ENCODE data around the gene ACTR8. TPM values are rescaled to one million over a fixed set of nuclear protein-coding genes. Genes with fewer than 3 reads are reported as not detected.

ACTR8 gene
- total and polyA plus RNA-seq, 2 donors, result 13.8 to 24.1 TPM

GRCh38 chr3:53880396-53881345, 1.3 kb downstream of the ACTR8 start:
- no peak overlapping the region for H3K27ac ChIP-seq (ENCODE audit: low read depth in 1 of 2, low read length in 1 of 2)

DNA sequence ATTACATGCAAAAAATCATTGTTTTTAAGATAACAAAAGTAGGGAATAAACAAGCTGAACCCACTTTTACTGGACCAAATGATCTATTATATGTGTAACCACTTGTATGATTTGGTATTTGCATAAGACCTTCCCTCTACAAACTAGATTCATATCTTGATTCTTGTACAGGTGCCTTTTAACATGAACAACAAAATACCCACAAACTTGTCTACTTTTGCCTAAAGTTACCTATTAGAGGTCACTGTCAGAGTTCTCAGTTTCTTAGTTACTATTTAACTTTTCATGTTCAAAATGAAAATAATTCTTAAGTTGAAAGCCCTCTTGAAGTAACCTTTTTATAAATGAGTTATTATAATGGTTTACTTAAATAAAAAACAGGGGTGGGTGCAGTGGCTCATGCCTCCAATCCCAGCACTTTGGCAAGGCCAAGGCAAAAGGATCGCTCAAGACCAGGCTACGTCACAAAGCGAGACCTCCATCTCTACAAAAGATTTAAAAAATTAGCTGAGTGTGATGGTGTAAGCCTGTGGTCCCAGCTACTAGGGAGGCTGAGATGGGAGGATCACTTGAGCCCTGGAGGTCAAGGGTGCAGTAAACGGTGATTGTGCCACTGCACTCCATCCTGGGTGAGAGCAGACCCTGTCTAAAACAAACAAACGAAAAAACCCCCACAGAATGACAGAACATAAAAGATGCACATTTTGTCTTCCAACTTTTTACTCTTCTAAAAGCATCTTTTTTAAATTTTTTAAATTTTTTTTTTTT, 16.0 kb downstream of the ACTR8 start:
- 98% methylated on average over 5 of the region's 5 CpGs for WGBS
- Histone ChIP-seq H3K27me3 (ENCODE audit: control insufficient read depth in 2 of 2, insufficient read depth in 1 of 2, low read length in 1 of 2) (no peaks in the 10 kb centered on the region), H3K9me3 (ENCODE audit: control insufficient read depth in 2 of 2, insufficient read depth in 1 of 2, low read length in 1 of 2) (no peaks in the 10 kb centered on the region), H3K4me1 (ENCODE audit: control insufficient read depth in 2 of 2, insufficient read depth in 2 of 2, low read length in 2 of 2) (no peaks in the 10 kb centered on the region), H3K36me3 (ENCODE audit: control insufficient read depth in 2 of 2, insufficient read depth in 2 of 2, low read length in 1 of 2) (peaks cover 53 to 71% of the 10 kb centered on the region in 2 donors), H3K27ac (ENCODE audit: low read depth in 1 of 2, low read length in 1 of 2) (no peak overlapping the region), H3K4me3 (ENCODE audit: low read length in 2 of 2) (no peak overlapping the region)
- no peak for DNase-seq (ENCODE audit: low read depth in 6 of 9, low spot score in 9 of 9)

More at GRCh38 chr3:53880396-53881345, 1.3 kb downstream of the ACTR8 start:
- 94% methylated on average over 10 of the region's 10 CpGs for WGBS
- no peaks in the 10 kb centered on the region for H3K27me3 ChIP-seq (ENCODE audit: control insufficient read depth in 2 of 2, insufficient read depth in 1 of 2, low read length in 1 of 2)
- H3K9me3 ChIP-seq (ENCODE audit: control insufficient read depth in 2 of 2, insufficient read depth in 1 of 2, low read length in 1 of 2), result no peaks in the 10 kb centered on the region
- no peak for DNase-seq (ENCODE audit: low read depth in 6 of 9, low spot score in 9 of 9)
- H3K36me3 ChIP-seq (ENCODE audit: control insufficient read depth in 2 of 2, insufficient read depth in 2 of 2, low read length in 1 of 2), result peaks cover 31 to 37% of the 10 kb centered on the region in 2 donors
- H3K4me1 ChIP-seq (ENCODE audit: control insufficient read depth in 2 of 2, insufficient read depth in 2 of 2, low read length in 2 of 2), result peaks cover 4 to 7% of the 10 kb centered on the region in 2 donors
- H3K4me3 ChIP-seq (ENCODE audit: low read length in 2 of 2), result peak overlapping the region; percentile 71 to 84

GRCh38 chr3:53863145-53863544, 18.8 kb downstream of the ACTR8 start:
- Histone ChIP-seq H3K27me3 (ENCODE audit: control insufficient read depth in 2 of 2, insufficient read depth in 1 of 2, low read length in 1 of 2) (no peaks in the 10 kb centered on the region), H3K36me3 (ENCODE audit: control insufficient read depth in 2 of 2, insufficient read depth in 2 of 2, low read length in 1 of 2) (peaks cover 37 to 49% of the 10 kb centered on the region in 2 donors), H3K4me1 (ENCODE audit: control insufficient read depth in 2 of 2, insufficient read depth in 2 of 2, low read length in 2 of 2) (no peaks in the 10 kb centered on the region), H3K27ac (ENCODE audit: low read depth in 1 of 2, low read length in 1 of 2) (no peak overlapping the region), H3K9me3 (ENCODE audit: control insufficient read depth in 2 of 2, insufficient read depth in 1 of 2, low read length in 1 of 2) (no peaks in the 10 kb centered on the region), H3K4me3 (ENCODE audit: low read length in 2 of 2) (no peak overlapping the region)
- WGBS, result 96% methylated on average over 1 of the region's 1 CpG
- DNase-seq (ENCODE audit: low read depth in 6 of 9, low spot score in 9 of 9), result no peak

- 95% methylated on average over 3 of the region's 3 CpGs for WGBS
- Histone ChIP-seq H3K4me1 (ENCODE audit: control insufficient read depth in 2 of 2, insufficient read depth in 2 of 2, low read length in 2 of 2) (no peaks in the 10 kb centered on the region), H3K4me3 (ENCODE audit: low read length in 2 of 2) (no peak overlapping the region), H3K27me3 (ENCODE audit: control insufficient read depth in 2 of 2, insufficient read depth in 1 of 2, low read length in 1 of 2) (no peaks in the 10 kb centered on the region), H3K36me3 (ENCODE audit: control insufficient read depth in 2 of 2, insufficient read depth in 2 of 2, low read length in 1 of 2) (peaks cover 32 to 42% of the 10 kb centered on the region in 2 donors), H3K9me3 (ENCODE audit: control insufficient read depth in 2 of 2, insufficient read depth in 1 of 2, low read length in 1 of 2) (no peaks in the 10 kb centered on the region), H3K27ac (ENCODE audit: low read depth in 1 of 2, low read length in 1 of 2) (no peak overlapping the region)
- DNase-seq (ENCODE audit: low read depth in 6 of 9, low spot score in 9 of 9), result no peak
These were observed 19.7 kb downstream of the ACTR8 start for GRCh38 chr3:53862241-53862640.

- H3K27me3 ChIP-seq (ENCODE audit: control insufficient read depth in 2 of 2, insufficient read depth in 1 of 2, low read length in 1 of 2), result no peaks in the 10 kb centered on the region
- H3K36me3 ChIP-seq (ENCODE audit: control insufficient read depth in 2 of 2, insufficient read depth in 2 of 2, low read length in 1 of 2), result peaks cover 32 to 35% of the 10 kb centered on the region in 2 donors
- H3K4me3 ChIP-seq (ENCODE audit: low read length in 2 of 2), result no peak overlapping the region
- no peaks in the 10 kb centered on the region for H3K9me3 ChIP-seq (ENCODE audit: control insufficient read depth in 2 of 2, insufficient read depth in 1 of 2, low read length in 1 of 2)
- H3K27ac ChIP-seq (ENCODE audit: low read depth in 1 of 2, low read length in 1 of 2), result no peak overlapping the region
- WGBS, result 97% methylated on average over 4 of the region's 4 CpGs
- DNase-seq (ENCODE audit: low read depth in 6 of 9, low spot score in 9 of 9), result no peak
- H3K4me1 ChIP-seq (ENCODE audit: control insufficient read depth in 2 of 2, insufficient read depth in 2 of 2, low read length in 2 of 2), result no peaks in the 10 kb centered on the region
These were observed 21.8 kb downstream of the ACTR8 start for GRCh38 chr3:53860196-53860595.

DNA sequence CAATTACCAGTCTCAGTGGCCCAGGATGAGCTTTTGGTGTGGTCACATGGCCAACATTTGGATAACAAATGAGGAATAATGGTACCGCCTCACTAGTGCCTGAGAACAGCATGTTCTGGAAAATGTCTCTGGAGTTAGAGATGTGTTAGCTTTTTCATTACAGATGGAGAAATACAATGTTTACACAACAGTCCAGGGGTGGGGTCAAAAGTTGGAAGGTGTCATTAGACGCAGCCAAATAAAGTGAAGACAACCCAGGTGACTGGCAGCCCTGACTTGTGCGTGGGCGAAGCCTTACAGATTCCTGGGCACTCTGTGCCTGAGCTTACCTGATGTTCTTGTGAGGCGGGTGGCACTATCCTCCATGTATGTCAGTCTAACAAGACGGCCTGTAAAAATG, 22.8 kb downstream of the ACTR8 start:
- peaks cover 22 to 27% of the 10 kb centered on the region in 2 donors for H3K36me3 ChIP-seq (ENCODE audit: control insufficient read depth in 2 of 2, insufficient read depth in 2 of 2, low read length in 1 of 2)

GRCh38 chr3:53858096-53858741, 23.7 kb downstream of the ACTR8 start:
- 89% methylated on average over 7 of the region's 7 CpGs for WGBS
- no peak for DNase-seq (ENCODE audit: low read depth in 6 of 9, low spot score in 9 of 9)

More for the DNA sequence above, 22.8 kb downstream of the ACTR8 start:
- Histone ChIP-seq H3K9me3 (ENCODE audit: control insufficient read depth in 2 of 2, insufficient read depth in 1 of 2, low read length in 1 of 2) (no peaks in the 10 kb centered on the region), H3K27me3 (ENCODE audit: control insufficient read depth in 2 of 2, insufficient read depth in 1 of 2, low read length in 1 of 2) (no peaks in the 10 kb centered on the region), H3K4me1 (ENCODE audit: control insufficient read depth in 2 of 2, insufficient read depth in 2 of 2, low read length in 2 of 2) (no peaks in the 10 kb centered on the region), H3K4me3 (ENCODE audit: low read length in 2 of 2) (no peak overlapping the region), H3K27ac (ENCODE audit: low read depth in 1 of 2, low read length in 1 of 2) (no peak overlapping the region)
- no peak for DNase-seq (ENCODE audit: low read depth in 6 of 9, low spot score in 9 of 9)
- 99% methylated on average over 6 of the region's 6 CpGs for WGBS

DNA sequence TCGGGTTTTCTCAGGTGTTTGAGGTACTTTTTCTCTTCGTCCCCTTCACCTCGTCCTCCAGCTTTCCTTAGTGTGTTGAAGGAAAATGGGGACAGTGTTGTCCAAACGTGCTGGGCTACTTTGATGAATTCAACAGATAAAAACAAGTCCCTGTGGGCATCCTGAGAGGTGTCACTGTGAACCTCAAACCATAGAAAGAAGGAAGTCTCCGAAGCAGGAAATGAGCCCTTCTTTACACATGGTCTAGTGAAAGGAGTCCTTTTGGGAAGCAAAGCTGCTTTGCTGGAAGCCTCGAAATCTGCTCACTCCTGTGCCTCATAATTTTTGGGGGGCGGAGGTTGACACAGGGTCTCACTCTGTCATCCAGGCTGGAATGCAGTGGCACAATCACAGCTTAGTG, 25.0 kb downstream of the ACTR8 start:
- no peak for DNase-seq (ENCODE audit: low read depth in 6 of 9, low spot score in 9 of 9)
- Histone ChIP-seq H3K36me3 (ENCODE audit: control insufficient read depth in 2 of 2, insufficient read depth in 2 of 2, low read length in 1 of 2) (peaks cover 9 to 10% of the 10 kb centered on the region in 2 donors), H3K27me3 (ENCODE audit: control insufficient read depth in 2 of 2, insufficient read depth in 1 of 2, low read length in 1 of 2) (no peaks in the 10 kb centered on the region), H3K4me1 (ENCODE audit: control insufficient read depth in 2 of 2, insufficient read depth in 2 of 2, low read length in 2 of 2) (no peaks in the 10 kb centered on the region), H3K9me3 (ENCODE audit: control insufficient read depth in 2 of 2, insufficient read depth in 1 of 2, low read length in 1 of 2) (no peaks in the 10 kb centered on the region), H3K27ac (ENCODE audit: low read depth in 1 of 2, low read length in 1 of 2) (no peak overlapping the region), H3K4me3 (ENCODE audit: low read length in 2 of 2) (no peak overlapping the region)
- 51% methylated on average over 7 of the region's 7 CpGs for WGBS

More at GRCh38 chr3:53858096-53858741, 23.7 kb downstream of the ACTR8 start:
- Histone ChIP-seq H3K27ac (ENCODE audit: low read depth in 1 of 2, low read length in 1 of 2) (no peak overlapping the region), H3K4me3 (ENCODE audit: low read length in 2 of 2) (no peak overlapping the region), H3K4me1 (ENCODE audit: control insufficient read depth in 2 of 2, insufficient read depth in 2 of 2, low read length in 2 of 2) (no peaks in the 10 kb centered on the region), H3K9me3 (ENCODE audit: control insufficient read depth in 2 of 2, insufficient read depth in 1 of 2, low read length in 1 of 2) (no peaks in the 10 kb centered on the region), H3K36me3 (ENCODE audit: control insufficient read depth in 2 of 2, insufficient read depth in 2 of 2, low read length in 1 of 2) (peaks cover 16 to 19% of the 10 kb centered on the region in 2 donors), H3K27me3 (ENCODE audit: control insufficient read depth in 2 of 2, insufficient read depth in 1 of 2, low read length in 1 of 2) (no peaks in the 10 kb centered on the region)
